A549 (cell line): ENCODE measurements around the gene SLC10A7.

Experiments used
- BHLHE40 ChIP-seq: IDR thresholded peaks from 2 replicates; pipeline ENCODE4 v1.6.1; 2012; ENCODE audit warnings: low read depth, low read length, inconsistent platforms
- TF ChIP-seq, protein P1 (sequence below): fragments of 200-600 bp; sonication (generic); IDR thresholded peaks from 2 replicates; pipeline ENCODE4 v1.6.1; 2016; ENCODE audit warnings: antibody characterized with exemption, mild to moderate bottlenecking, moderate library complexity

DNA sequence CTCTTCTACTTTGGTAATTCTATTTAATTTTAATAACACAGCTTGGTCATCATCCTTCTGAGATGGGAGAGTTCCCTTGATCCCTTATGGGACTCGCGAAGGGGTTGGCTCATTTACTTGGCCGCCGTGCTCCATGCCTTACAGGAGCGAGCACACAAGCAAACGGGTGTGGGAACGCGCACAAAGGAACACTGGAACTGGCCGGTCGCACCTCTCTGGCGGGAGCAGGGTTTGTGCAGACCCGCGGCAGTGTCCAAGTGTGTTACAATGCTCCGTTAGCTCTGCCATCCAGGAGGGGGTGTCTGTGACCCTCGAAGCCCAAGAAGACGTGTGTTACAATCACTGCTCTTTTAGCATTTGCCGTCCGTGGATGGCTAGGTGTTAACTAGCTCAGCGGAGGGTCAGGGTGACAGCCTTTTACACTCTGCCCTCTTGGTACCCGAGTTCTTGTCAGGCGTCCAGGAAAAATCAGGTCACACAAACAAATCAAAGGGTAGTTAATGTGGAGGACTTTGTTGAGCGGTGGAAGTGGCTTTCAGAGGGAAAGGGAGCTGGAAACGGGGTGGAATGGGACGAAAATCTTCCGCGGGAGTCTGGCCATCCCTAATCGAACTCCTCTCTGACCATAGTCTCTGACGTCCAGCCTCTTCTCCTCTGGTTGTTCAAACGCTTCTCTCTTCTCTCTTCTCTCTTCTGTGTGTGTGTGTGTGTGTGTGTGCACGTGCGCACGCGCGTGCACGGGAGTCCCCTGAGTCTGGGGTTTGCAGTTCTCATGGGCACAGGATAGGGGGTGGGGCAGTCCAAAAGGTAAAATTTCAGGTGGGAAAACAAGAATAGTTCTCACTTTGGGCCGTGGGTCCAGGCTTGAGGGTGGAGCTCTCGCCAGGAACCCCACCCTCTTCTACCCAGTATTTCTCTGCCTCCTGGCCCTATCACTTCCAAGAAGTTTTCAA lies 76.3 kb downstream of the SLC10A7 start:
- TF ChIP-seq, protein P1, sequence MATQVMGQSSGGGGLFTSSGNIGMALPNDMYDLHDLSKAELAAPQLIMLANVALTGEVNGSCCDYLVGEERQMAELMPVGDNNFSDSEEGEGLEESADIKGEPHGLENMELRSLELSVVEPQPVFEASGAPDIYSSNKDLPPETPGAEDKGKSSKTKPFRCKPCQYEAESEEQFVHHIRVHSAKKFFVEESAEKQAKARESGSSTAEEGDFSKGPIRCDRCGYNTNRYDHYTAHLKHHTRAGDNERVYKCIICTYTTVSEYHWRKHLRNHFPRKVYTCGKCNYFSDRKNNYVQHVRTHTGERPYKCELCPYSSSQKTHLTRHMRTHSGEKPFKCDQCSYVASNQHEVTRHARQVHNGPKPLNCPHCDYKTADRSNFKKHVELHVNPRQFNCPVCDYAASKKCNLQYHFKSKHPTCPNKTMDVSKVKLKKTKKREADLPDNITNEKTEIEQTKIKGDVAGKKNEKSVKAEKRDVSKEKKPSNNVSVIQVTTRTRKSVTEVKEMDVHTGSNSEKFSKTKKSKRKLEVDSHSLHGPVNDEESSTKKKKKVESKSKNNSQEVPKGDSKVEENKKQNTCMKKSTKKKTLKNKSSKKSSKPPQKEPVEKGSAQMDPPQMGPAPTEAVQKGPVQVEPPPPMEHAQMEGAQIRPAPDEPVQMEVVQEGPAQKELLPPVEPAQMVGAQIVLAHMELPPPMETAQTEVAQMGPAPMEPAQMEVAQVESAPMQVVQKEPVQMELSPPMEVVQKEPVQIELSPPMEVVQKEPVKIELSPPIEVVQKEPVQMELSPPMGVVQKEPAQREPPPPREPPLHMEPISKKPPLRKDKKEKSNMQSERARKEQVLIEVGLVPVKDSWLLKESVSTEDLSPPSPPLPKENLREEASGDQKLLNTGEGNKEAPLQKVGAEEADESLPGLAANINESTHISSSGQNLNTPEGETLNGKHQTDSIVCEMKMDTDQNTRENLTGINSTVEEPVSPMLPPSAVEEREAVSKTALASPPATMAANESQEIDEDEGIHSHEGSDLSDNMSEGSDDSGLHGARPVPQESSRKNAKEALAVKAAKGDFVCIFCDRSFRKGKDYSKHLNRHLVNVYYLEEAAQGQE: no peak
- TF ChIP-seq BHLHE40: no peak
